GM19193 (cell line): ENCODE results near the gene DIP2A.

ENCODE experiments used
- POLR2A ChIP-seq: IDR thresholded peaks from 4 replicates; pipeline ENCODE4 v1.6.1; 2011; ENCODE audit not compliant: insufficient read depth, insufficient read length; ENCODE audit errors: extremely low read depth

The DIP2A gene

GRCh38 chr21:46608672-46609111 lies 150.0 kb downstream of the DIP2A start:
- no peak for TF ChIP-seq POLR2A

- TF ChIP-seq POLR2A = no peak
Observed at GRCh38 chr21:46610018-46610701, 151.5 kb downstream of the DIP2A start.

- TF ChIP-seq POLR2A = no peak
Observed at GRCh38 chr21:46613391-46613790, 154.7 kb downstream of the DIP2A start.

DNA sequence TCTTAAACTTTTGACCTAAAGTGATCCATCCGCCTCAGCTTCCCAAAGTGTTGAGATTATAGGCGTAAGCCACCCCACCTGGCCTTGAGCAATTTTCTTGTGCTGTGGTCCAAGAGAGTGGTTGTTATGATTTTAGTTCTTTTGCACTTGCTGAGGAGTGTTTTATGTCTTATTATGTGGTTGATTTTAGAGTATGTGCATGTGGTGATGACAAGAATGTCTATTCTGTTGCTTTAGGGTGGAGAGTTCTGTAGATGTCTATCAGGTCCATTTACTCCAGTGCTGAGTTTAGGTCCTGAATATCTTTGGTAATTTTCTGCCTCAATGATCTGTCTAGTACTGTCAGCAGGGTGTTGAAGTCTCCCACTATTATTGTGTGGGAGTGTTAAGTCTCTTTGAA lies 157.4 kb downstream of the DIP2A start:
- no peak for TF ChIP-seq POLR2A

- no peak for TF ChIP-seq POLR2A
Observed at GRCh38 chr21:46616656-46617055, 158.0 kb downstream of the DIP2A start.

DNA sequence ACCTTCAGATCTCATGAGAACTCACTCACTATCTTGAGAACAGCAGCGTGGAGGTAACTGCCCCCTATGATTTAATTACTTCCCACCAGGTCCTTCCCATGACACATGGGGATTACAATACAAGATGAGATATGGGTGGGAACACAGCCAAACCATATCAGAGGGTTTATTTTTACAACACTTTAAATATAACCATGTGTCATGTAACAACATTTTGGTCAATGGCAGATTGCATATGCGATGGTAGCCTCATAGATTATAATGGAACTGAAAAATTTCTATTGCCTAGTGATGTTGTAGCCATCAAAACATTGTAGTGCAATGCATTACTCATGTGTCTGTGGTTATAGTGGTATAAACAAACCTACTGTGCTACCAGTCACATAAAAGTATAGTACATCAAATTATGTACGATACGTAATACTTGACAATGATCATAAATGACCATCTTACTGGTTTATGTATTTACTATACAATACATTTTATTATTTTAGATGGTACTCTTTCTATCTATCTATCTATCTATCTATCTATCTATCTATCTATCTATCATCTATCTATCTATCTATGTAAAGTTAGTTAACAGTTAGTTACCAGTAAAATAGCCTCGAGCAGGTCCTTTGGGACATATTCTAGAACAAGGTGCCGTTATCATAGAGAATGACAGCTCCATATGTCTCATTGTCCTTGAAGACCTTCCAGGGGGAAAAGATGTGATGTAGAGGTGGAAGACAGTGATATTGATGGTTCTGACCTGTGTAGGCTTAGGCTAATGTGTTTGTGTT lies 158.8 kb downstream of the DIP2A start:
- TF ChIP-seq POLR2A = no peak

GRCh38 chr21:46618738-46619379 lies 160.2 kb downstream of the DIP2A start:
- TF ChIP-seq POLR2A = no peak
